GM12891 (cell line): ENCODE results near the gene S100A3.

Experiments used
- POLR2A ChIP-seq: IDR thresholded peaks from 2 replicates; pipeline ENCODE4 v1.6.1; 2011; ENCODE audit warnings: low read depth, low read length, control low read depth
- POLR2AphosphoS5 ChIP-seq: IDR thresholded peaks from 2 replicates; pipeline ENCODE4 v1.6.1; 2011; ENCODE audit warnings: low read depth, low read length, control low read depth
- SPI1 ChIP-seq: IDR thresholded peaks from 2 replicates; pipeline ENCODE4 v1.6.1; 2011; ENCODE audit warnings: low read depth, low read length, control low read depth

- TF ChIP-seq POLR2AphosphoS5, result no peak
- TF ChIP-seq POLR2A, result no peak
- no peak for TF ChIP-seq SPI1
These were observed 29.4 kb upstream of the S100A3 start for GRCh38 chr1:153578490-153578889.
